ENCODE results near the gene CAMTA1. TPM values are rescaled to one million over a fixed set of nuclear protein-coding genes. Genes with fewer than 3 reads are reported as not detected.
A peak's percentile ranks its signal among the peaks of the same experiment; 100 is the strongest.

CAMTA1 gene
- total RNA-seq, 1 donor from 2014 or later, result 109 TPM

DNA sequence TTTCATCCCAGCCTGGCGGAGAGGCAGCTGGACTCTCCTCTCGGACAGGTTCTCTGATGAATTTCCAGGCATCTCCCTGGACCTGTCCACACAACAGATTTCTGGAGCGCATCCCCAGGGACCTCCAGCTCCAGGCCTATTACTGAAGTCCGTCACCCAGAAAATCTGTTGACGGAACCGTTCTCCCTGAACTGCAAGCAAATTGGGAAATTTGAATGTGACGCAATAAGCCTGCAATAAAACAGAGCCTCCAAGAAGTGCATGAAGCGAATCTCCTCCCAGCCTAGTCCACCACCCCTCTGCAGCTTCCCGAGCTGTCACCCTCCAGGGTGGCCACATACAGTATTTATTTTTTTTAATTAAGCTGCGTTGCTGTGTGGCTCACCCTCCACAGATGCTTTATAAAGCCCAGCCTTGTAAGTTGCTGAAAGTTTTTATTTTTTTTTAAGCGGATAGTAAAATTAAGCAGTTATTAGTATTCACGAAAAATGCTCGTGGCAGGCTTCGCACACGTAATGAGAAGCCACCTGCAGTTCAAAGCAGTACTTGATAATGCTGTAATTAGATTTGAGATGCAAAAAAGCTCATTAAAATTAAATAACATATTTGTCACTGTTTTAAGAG lies 173.3 kb downstream of the CAMTA1 start:
- Mint-ChIP-seq H3K4me3 (no peak overlapping the region), H3K4me1 (peaks cover 49% of the 10 kb centered on the region), H3K27me3 (ENCODE audit: low read depth) (peaks cover 39% of the 10 kb centered on the region), H3K27ac (ENCODE audit: unreplicated experiment) (no peak overlapping the region), H3K36me3 (ENCODE audit: low read depth) (no peaks in the 10 kb centered on the region), H3K9me3 (no peaks in the 10 kb centered on the region)
- TF ChIP-seq, protein P1, sequence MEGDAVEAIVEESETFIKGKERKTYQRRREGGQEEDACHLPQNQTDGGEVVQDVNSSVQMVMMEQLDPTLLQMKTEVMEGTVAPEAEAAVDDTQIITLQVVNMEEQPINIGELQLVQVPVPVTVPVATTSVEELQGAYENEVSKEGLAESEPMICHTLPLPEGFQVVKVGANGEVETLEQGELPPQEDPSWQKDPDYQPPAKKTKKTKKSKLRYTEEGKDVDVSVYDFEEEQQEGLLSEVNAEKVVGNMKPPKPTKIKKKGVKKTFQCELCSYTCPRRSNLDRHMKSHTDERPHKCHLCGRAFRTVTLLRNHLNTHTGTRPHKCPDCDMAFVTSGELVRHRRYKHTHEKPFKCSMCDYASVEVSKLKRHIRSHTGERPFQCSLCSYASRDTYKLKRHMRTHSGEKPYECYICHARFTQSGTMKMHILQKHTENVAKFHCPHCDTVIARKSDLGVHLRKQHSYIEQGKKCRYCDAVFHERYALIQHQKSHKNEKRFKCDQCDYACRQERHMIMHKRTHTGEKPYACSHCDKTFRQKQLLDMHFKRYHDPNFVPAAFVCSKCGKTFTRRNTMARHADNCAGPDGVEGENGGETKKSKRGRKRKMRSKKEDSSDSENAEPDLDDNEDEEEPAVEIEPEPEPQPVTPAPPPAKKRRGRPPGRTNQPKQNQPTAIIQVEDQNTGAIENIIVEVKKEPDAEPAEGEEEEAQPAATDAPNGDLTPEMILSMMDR (conservative IDR thresholded peaks at IDR 0.05), result no peak
- DNase-seq (ENCODE audit: low read depth, low spot score), result no peak

DNA sequence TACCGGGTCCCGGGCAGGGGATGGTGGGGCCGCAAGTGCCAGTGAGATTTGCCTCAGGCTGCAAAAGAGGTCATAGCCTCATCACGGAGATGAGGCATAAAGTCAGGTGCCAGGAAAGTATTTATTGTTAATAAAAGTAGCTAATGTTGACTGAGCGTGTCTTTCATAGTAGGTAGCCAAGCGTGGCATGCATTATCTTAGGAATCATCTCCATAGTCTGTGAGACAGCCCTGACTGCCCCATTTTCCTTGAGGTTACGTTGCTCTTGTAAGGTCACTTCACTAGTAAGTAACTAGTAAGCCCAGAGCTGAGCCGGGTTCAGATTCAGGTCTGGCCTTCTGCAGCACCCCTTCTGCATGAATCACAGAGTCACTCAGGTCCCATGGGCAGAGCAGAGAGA lies 174.2 kb downstream of the CAMTA1 start:
- Mint-ChIP-seq H3K27ac (ENCODE audit: unreplicated experiment) (no peak overlapping the region), H3K4me1 (peaks cover 51% of the 10 kb centered on the region), H3K27me3 (ENCODE audit: low read depth) (peaks cover 47% of the 10 kb centered on the region), H3K36me3 (ENCODE audit: low read depth) (no peaks in the 10 kb centered on the region), H3K4me3 (no peak overlapping the region), H3K9me3 (no peaks in the 10 kb centered on the region)
- no peak for DNase-seq (ENCODE audit: low read depth, low spot score)
- TF ChIP-seq, protein P1 (conservative IDR thresholded peaks at IDR 0.05), result no peak

DNA sequence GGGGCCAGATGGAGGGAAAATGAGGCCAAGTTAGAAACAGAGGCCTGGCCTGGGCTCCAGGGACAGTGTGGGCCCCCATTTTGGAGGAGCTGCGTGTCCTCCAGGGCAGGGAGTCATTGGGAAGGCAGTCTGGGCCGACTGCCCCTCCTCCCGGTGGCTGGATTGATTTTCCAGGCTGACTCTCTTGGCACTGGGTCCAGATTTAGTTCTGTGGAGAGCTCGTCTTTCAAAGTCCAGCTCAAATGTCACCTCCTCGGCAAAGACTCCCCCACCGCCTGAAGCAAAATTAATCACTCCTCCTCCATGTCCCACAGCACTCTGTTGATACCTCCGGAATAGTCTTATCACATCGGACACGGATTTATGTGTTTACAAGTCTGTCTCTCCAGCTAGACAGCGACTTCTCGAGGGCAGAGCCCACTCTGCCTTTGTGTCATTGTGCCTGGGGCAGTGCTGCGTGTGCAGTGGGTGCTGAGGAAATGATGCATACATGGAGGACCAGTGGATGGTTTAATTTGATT lies 175.1 kb downstream of the CAMTA1 start:
- no peak for DNase-seq (ENCODE audit: low read depth, low spot score)
- H3K36me3 Mint-ChIP-seq (ENCODE audit: low read depth), result no peaks in the 10 kb centered on the region
- peaks cover 56% of the 10 kb centered on the region for H3K27me3 Mint-ChIP-seq (ENCODE audit: low read depth)
- peaks cover 46% of the 10 kb centered on the region for H3K4me1 Mint-ChIP-seq
- H3K27ac Mint-ChIP-seq (ENCODE audit: unreplicated experiment), result peak overlapping the region; percentile 50
- H3K9me3 Mint-ChIP-seq, result no peaks in the 10 kb centered on the region
- TF ChIP-seq, protein P1 (conservative IDR thresholded peaks at IDR 0.05), result no peak
- H3K4me3 Mint-ChIP-seq, result no peak overlapping the region

DNA sequence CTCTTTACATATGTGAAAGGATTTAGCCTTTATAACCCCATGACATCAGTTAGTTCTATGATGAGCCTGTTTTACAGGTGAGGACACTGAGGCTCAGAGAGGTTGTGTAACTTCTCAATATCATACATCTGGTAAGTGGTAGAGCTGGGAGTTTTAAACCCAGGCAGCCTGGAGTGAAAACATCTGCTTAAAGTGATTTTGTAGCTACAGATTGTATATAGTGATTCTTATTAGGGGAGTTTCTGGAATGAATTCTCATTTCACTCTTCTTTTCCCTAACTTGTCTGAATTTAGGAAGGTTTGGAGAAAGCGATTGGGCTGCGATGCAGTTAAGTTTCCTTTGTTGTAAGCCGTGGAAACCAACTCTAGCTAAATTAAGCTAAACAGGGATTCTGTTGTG lies 175.6 kb downstream of the CAMTA1 start:
- no peaks in the 10 kb centered on the region for H3K9me3 Mint-ChIP-seq
- peak overlapping the region; percentile 36 for H3K4me3 Mint-ChIP-seq
- peaks cover 61% of the 10 kb centered on the region for H3K27me3 Mint-ChIP-seq (ENCODE audit: low read depth)
- H3K4me1 Mint-ChIP-seq, result peaks cover 41% of the 10 kb centered on the region
- H3K36me3 Mint-ChIP-seq (ENCODE audit: low read depth), result no peaks in the 10 kb centered on the region
- DNase-seq (ENCODE audit: low read depth, low spot score), result no peak
- TF ChIP-seq, protein P1 (conservative IDR thresholded peaks at IDR 0.05), result no peak
- H3K27ac Mint-ChIP-seq (ENCODE audit: unreplicated experiment), result no peak overlapping the region

DNA sequence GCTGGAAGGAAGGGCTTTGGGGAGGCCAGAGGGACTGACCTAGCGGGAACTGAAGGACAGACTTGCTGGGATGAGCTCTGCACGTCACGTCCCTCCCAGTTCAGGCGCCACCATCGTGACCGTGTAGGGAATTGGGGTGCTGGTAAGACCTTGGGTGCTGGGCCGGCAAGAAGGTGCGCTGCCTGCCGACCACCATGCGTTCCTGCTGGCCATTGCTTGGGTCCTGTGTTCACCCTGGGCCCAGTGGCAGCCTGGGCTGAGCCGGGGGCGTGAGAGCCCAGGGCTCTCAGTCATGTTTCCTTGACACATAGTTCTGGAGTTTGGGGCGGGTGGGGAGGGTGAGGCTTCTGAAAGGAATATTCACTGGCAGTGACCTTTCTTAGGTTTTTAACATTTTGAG lies 176.0 kb downstream of the CAMTA1 start:
- H3K4me3 Mint-ChIP-seq, result peak overlapping the region; percentile 36
- peaks cover 37% of the 10 kb centered on the region for H3K4me1 Mint-ChIP-seq
- H3K27me3 Mint-ChIP-seq (ENCODE audit: low read depth), result peaks cover 64% of the 10 kb centered on the region
- H3K27ac Mint-ChIP-seq (ENCODE audit: unreplicated experiment), result no peak overlapping the region
- H3K36me3 Mint-ChIP-seq (ENCODE audit: low read depth), result no peaks in the 10 kb centered on the region
- TF ChIP-seq, protein P1 (conservative IDR thresholded peaks at IDR 0.05), result no peak
- DNase-seq (ENCODE audit: low read depth, low spot score), result no peak
- H3K9me3 Mint-ChIP-seq, result no peaks in the 10 kb centered on the region

All from neural crest cell (in vitro differentiated cells).